CD4-positive, alpha-beta T cell (primary cell): ENCODE data around the gene LGALS4. TPM values are rescaled to one million over a fixed set of nuclear protein-coding genes. Genes with fewer than 3 reads are reported as not detected.

Experiments used
- ATAC-seq: fragments of 200-7000 bp; cut with Tn5 transposase; one replicate; pipeline ENCODE4 v1.10.0; 2022; ENCODE audit warnings: mild to moderate bottlenecking; ENCODE audit not compliant: poor library complexity
- CTCF ChIA-PET: fragments of 350-600 bp; sonication (Branson Sonifier 250); formaldehyde crosslinking; loops from one replicate; lab custom pipeline; 2021; ENCODE audit warnings: antibody characterized with exemption, inconsistent platforms; lab: Charles Lee
- POLR2A ChIA-PET: fragments of 350-600 bp; sonication (Branson Sonifier 250); formaldehyde crosslinking; loops from one replicate; lab custom pipeline; 2021; ENCODE audit warnings: antibody characterized with exemption, inconsistent platforms; lab: Charles Lee
- DNase-seq, 14 experiments: peaks; one replicate each; pipeline ENCODE4 v3.0.0-alpha.2; 2013 to 2020; ENCODE audit warnings: mixed read lengths in 2 of 14
- H3K27ac ChIP-seq, 2 donors: one replicate each; pipeline versions ENCODE4 v1.5.1 to v1.7.0; 2013; ENCODE audit warnings: low read length in 2 of 2, low read depth in 1 of 2, mild to moderate bottlenecking in 1 of 2
- H3K27me3 ChIP-seq, 2 experiments: 1 replicate in 1 of 2; 2 replicates in 1 of 2; pipeline versions ENCODE4 v1.6.1 to v1.7.0; 2013; ENCODE audit warnings: low read length in 2 of 2, control low read depth in 1 of 2, mild to moderate bottlenecking in 1 of 2, moderate library complexity in 1 of 2; ENCODE audit not compliant: insufficient read depth in 2 of 2, control insufficient read depth in 1 of 2
- H3K36me3 ChIP-seq: one replicate; pipeline ENCODE4 v1.6.1; 2013; ENCODE audit warnings: low read length, control low read depth; ENCODE audit not compliant: insufficient read depth
- H3K4me1 ChIP-seq: one replicate; pipeline ENCODE4 v1.6.1; 2013; ENCODE audit warnings: low read length, control low read depth; ENCODE audit not compliant: insufficient read depth
- H3K4me3 ChIP-seq: one replicate; pipeline ENCODE4 v1.5.1; 2013; ENCODE audit warnings: mild to moderate bottlenecking, low read length, moderate library complexity
- H3K9me3 ChIP-seq, 2 experiments: 1 replicate in 1 of 2; 2 replicates in 1 of 2; pipeline versions ENCODE4 v1.6.1 to v1.7.0; 2013; ENCODE audit warnings: low read length in 2 of 2, mild to moderate bottlenecking in 2 of 2, control low read depth in 1 of 2, moderate library complexity in 1 of 2; ENCODE audit not compliant: control insufficient read depth in 1 of 2, insufficient read depth in 1 of 2
- H3K27ac Mint-ChIP-seq: one replicate; pipeline ENCODE4 v1.8.0; 2020; ENCODE audit warnings: mixed read lengths
- H3K27me3 Mint-ChIP-seq: one replicate; pipeline ENCODE4 v1.8.0; 2021; ENCODE audit warnings: mixed read lengths
- H3K36me3 Mint-ChIP-seq: one replicate; pipeline ENCODE4 v1.8.0; 2021; ENCODE audit warnings: low read depth, mixed read lengths
- H3K4me1 Mint-ChIP-seq: one replicate; pipeline ENCODE4 v1.8.0; 2021; ENCODE audit warnings: low read depth, mixed read lengths
- H3K4me3 Mint-ChIP-seq: one replicate; pipeline ENCODE4 v1.8.0; 2020; ENCODE audit warnings: mild to moderate bottlenecking, mixed read lengths
- H3K9me3 Mint-ChIP-seq: one replicate; pipeline ENCODE4 v1.8.0; 2020; ENCODE audit warnings: mixed read lengths
- CTCF ChIP-seq: fragments of 200-600 bp; IDR thresholded peaks from one replicate; pipeline ENCODE4 v1.8.0; 2022; ENCODE audit warnings: antibody characterized with exemption, mild to moderate bottlenecking
- intact Hi-C, 2 experiments: fragments of 100-400 bp; cut with DNase I in 1 of 2; cut with micrococcal nuclease in 1 of 2; formaldehyde crosslinking; loops; one replicate each; pipeline versions ENCODE4 v1.15.1 to v1.9.0; 2023 to 2025; cut with DNase I, micrococcal nuclease
- total RNA-seq, 174 experiments: library from RNA in 2 of 174; stranded (reverse) in 2 of 174; gene quantifications; one replicate each; pipeline ENCODE4 v1.2.3 and lab custom pipeline; 2021 to 2026

The LGALS4 gene
- total RNA-seq, 2 experiments from 2014 or later = 2.3 to 3.1 TPM

GRCh38 chr19:38836159-38836982 lies 23.6 kb upstream of the LGALS4 start:
- Histone ChIP-seq H3K36me3 (peaks cover 60% of the 10 kb centered on the region), H3K4me1 (peaks cover 27% of the 10 kb centered on the region), H3K4me3 (no peak overlapping the region), H3K9me3 (no peaks in the 10 kb centered on the region), H3K27ac (no peak overlapping the region), H3K27me3 (no peaks in the 10 kb centered on the region)
- Mint-ChIP-seq H3K27ac (peak overlapping the region; percentile 20), H3K36me3 (peaks cover 70% of the 10 kb centered on the region), H3K9me3 (no peaks in the 10 kb centered on the region), H3K4me1 (peaks cover 26% of the 10 kb centered on the region), H3K4me3 (no peak overlapping the region), H3K27me3 (no peaks in the 10 kb centered on the region)
- DNase-seq (no peak), ATAC-seq (no peak)
- ChIA-PET CTCF (interaction anchor here (1.6 kb wide), 1 partner anchor 33 kb away, joined by 4 read pairs; no protein-coding TSS in a partner anchor), POLR2A (interaction anchor here (0.7 to 2.2 kb wide), 4 partner anchors 10 to 723 kb away, joined by 3 to 11 read pairs (median 3); partner anchors contain the start of genes EIF3K and HNRNPL)
- intact Hi-C loops = no loop called here
- no peak for TF ChIP-seq CTCF

GRCh38 chr19:38834590-38834989 lies 21.8 kb upstream of the LGALS4 start:
- ATAC-seq = no peak
- Mint-ChIP-seq H3K27me3 (no peaks in the 10 kb centered on the region), H3K4me3 (peak overlapping the region; percentile 15), H3K4me1 (peaks cover 25% of the 10 kb centered on the region), H3K36me3 (peaks cover 66% of the 10 kb centered on the region), H3K27ac (no peak overlapping the region), H3K9me3 (no peaks in the 10 kb centered on the region)
- POLR2A ChIA-PET = interaction anchor here (1.0 to 2.2 kb wide), 4 partner anchors 8 to 31 kb away, joined by 3 to 11 read pairs (median 4); partner anchors contain the start of gene HNRNPL
- Histone ChIP-seq H3K9me3 (no peaks in the 10 kb centered on the region), H3K27me3 (no peaks in the 10 kb centered on the region), H3K36me3 (peaks cover 50% of the 10 kb centered on the region), H3K4me1 (peaks cover 29% of the 10 kb centered on the region), H3K4me3 (no peak overlapping the region), H3K27ac (no peak overlapping the region)
- CTCF ChIA-PET = interaction anchor here (1.4 to 1.6 kb wide), 2 partner anchors 35 to 96 kb away, joined by 4 to 5 read pairs; partner anchors contain the start of genes MRPS12 and SARS2
- no peak for TF ChIP-seq CTCF
- intact Hi-C loops = loop anchor here in 1 of 2 experiments (5.0 kb wide), 1 partner anchor 47 kb away; the partner anchor contains the start of gene LGALS7B
- no peak for DNase-seq

GRCh38 chr19:38834104-38834490 lies 21.4 kb upstream of the LGALS4 start:
- Histone ChIP-seq H3K9me3 (no peaks in the 10 kb centered on the region), H3K27ac (no peak overlapping the region), H3K27me3 (no peaks in the 10 kb centered on the region), H3K36me3 (peaks cover 47% of the 10 kb centered on the region), H3K4me1 (peaks cover 29% of the 10 kb centered on the region), H3K4me3 (no peak overlapping the region)
- Mint-ChIP-seq H3K27ac (no peak overlapping the region), H3K9me3 (no peaks in the 10 kb centered on the region), H3K27me3 (no peaks in the 10 kb centered on the region), H3K36me3 (peaks cover 63% of the 10 kb centered on the region), H3K4me3 (no peak overlapping the region), H3K4me1 (peaks cover 21% of the 10 kb centered on the region)
- no peak for ATAC-seq
- ChIA-PET CTCF (interaction anchor here (1.4 kb wide), 1 partner anchor 96 kb away, joined by 5 read pairs; the partner anchor contains the start of genes MRPS12 and SARS2), POLR2A (interaction anchor here (1.0 to 2.2 kb wide), 4 partner anchors 8 to 32 kb away, joined by 3 to 11 read pairs (median 4); partner anchors contain the start of gene HNRNPL)
- intact Hi-C loops = loop anchor here in 1 of 2 experiments (5.0 kb wide), 1 partner anchor 47 kb away; the partner anchor contains the start of gene LGALS7B
- no peak for TF ChIP-seq CTCF
- no peak for DNase-seq
